ENCODE measurements around the gene BCAS4. TPM values are rescaled to one million over a fixed set of nuclear protein-coding genes. Genes with fewer than 3 reads are reported as not detected.

Gene BCAS4
- total RNA-seq, 2 experiments from 2014 or later: 6.3 to 6.6 TPM

- CTCF ChIA-PET: no interaction called here
- Mint-ChIP-seq H3K36me3 (ENCODE audit: low read depth) (no peaks in the 10 kb centered on the region), H3K4me1 (peaks cover 2% of the 10 kb centered on the region), H3K27me3 (no peaks in the 10 kb centered on the region), H3K9me3 (no peaks in the 10 kb centered on the region), H3K4me3 (no peak overlapping the region), H3K27ac (no peak overlapping the region)
- DNase-seq: no peak
- POLR2A ChIA-PET: no interaction called here
These were observed 64.3 kb downstream of the BCAS4 start for GRCh38 chr20:50859161-50859560.

DNA sequence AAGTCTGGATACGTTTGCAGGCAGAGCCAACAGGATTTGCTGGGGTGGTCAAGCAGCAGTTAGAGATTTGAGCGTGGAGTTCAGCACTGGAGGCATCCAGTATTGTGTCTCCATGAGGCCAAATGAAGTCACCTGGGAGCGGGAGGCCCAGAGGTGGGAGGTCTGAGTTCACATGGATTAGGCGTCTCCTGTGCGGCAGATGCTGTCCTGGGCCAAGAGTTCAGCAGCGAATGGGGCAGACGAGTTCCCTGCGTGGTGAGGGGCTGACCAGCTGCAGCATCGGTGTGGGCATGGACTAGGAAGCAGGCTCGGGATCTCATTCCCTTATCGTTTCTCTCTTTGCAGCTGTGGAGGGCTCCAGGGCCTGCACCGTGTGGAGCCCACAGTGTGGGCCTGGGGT is 66.2 kb downstream of the BCAS4 start:
- Mint-ChIP-seq H3K27ac (no peak overlapping the region), H3K36me3 (ENCODE audit: low read depth) (no peaks in the 10 kb centered on the region), H3K4me3 (no peak overlapping the region), H3K27me3 (no peaks in the 10 kb centered on the region), H3K9me3 (no peaks in the 10 kb centered on the region), H3K4me1 (no peaks in the 10 kb centered on the region)
- ChIA-PET POLR2A (no interaction called here), CTCF (interaction anchor here (1.6 kb wide), 1 partner anchor 68 kb away, joined by 3 read pairs; no protein-coding TSS in a partner anchor)
- DNase-seq: no peak

DNA sequence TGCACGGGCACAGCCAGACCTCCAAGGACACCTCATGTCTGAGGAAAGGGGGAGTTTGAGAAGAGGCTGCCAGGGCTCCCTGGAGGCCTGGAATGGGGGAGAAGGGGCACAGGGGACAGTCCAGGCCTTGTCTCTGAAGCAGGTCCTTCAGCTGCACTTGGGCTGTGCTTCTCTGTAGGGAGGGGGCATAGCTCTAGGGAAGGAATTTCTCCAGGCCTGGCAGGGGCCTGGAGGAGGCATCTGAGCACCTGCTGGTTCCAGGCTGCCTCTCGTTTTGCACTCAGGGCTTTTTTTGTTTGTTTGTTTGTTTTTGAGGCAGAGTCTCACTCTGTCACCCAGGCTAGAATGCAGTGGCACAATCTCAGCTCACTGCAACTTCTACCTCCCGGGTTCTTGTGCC is 67.7 kb downstream of the BCAS4 start:
- H3K4me3 Mint-ChIP-seq: no peak overlapping the region
- H3K27ac Mint-ChIP-seq: no peak overlapping the region
- no peaks in the 10 kb centered on the region for H3K9me3 Mint-ChIP-seq
- no peaks in the 10 kb centered on the region for H3K4me1 Mint-ChIP-seq
- no peaks in the 10 kb centered on the region for H3K36me3 Mint-ChIP-seq (ENCODE audit: low read depth)
- CTCF ChIA-PET: no interaction called here
- no peak for DNase-seq
- POLR2A ChIA-PET: no interaction called here
- H3K27me3 Mint-ChIP-seq: no peaks in the 10 kb centered on the region

- H3K27ac Mint-ChIP-seq: no peak overlapping the region
- no peaks in the 10 kb centered on the region for H3K27me3 Mint-ChIP-seq
- POLR2A ChIA-PET: no interaction called here
- H3K4me1 Mint-ChIP-seq: no peaks in the 10 kb centered on the region
- no peaks in the 10 kb centered on the region for H3K36me3 Mint-ChIP-seq (ENCODE audit: low read depth)
- no peak overlapping the region for H3K4me3 Mint-ChIP-seq
- CTCF ChIA-PET: interaction anchor here (2.2 kb wide), 1 partner anchor 64 kb away, joined by 5 read pairs; no protein-coding TSS in a partner anchor
- no peaks in the 10 kb centered on the region for H3K9me3 Mint-ChIP-seq
- DNase-seq: no peak
These were observed 70.3 kb downstream of the BCAS4 start for GRCh38 chr20:50865114-50865513.

- Mint-ChIP-seq H3K4me1 (no peaks in the 10 kb centered on the region), H3K27ac (no peak overlapping the region), H3K4me3 (no peak overlapping the region), H3K9me3 (no peaks in the 10 kb centered on the region), H3K27me3 (no peaks in the 10 kb centered on the region), H3K36me3 (ENCODE audit: low read depth) (no peaks in the 10 kb centered on the region)
- POLR2A ChIA-PET: no interaction called here
- CTCF ChIA-PET: interaction anchor here (2.2 kb wide), 1 partner anchor 64 kb away, joined by 5 read pairs; no protein-coding TSS in a partner anchor
- DNase-seq: no peak
These were observed 70.7 kb downstream of the BCAS4 start for GRCh38 chr20:50865591-50865990.

- Mint-ChIP-seq H3K27me3 (no peaks in the 10 kb centered on the region), H3K36me3 (ENCODE audit: low read depth) (no peaks in the 10 kb centered on the region), H3K27ac (no peak overlapping the region), H3K9me3 (no peaks in the 10 kb centered on the region), H3K4me3 (no peak overlapping the region), H3K4me1 (no peaks in the 10 kb centered on the region)
- CTCF ChIA-PET: interaction anchor here (0.8 to 2.2 kb wide), 2 partner anchors 47 to 63 kb away, joined by 3 to 5 read pairs; no protein-coding TSS in a partner anchor
- POLR2A ChIA-PET: no interaction called here
- no peak for DNase-seq
These were observed 71.3 kb downstream of the BCAS4 start for GRCh38 chr20:50866036-50866685.

DNA sequence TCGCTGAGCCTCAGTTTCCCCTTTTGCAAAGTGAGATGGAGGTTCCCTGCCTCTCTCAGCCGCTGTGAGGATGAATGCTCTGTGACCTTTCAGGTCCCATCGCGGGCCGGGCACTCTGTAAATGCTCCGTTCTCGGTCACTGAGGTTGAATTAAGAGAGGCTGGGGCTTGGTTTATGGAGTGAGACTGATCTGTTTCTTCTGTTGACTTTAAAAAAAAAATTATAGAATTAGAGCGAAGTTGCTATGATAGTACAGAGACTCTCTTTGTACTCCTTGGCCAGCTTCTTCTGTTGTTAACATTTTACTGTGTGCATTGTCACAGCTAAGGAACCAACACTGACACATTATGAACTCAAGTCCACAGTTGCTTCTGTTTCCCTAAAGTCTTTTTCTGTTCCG is 72.0 kb downstream of the BCAS4 start:
- Mint-ChIP-seq H3K36me3 (ENCODE audit: low read depth) (no peaks in the 10 kb centered on the region), H3K9me3 (no peaks in the 10 kb centered on the region), H3K27me3 (no peaks in the 10 kb centered on the region), H3K27ac (no peak overlapping the region), H3K4me1 (no peaks in the 10 kb centered on the region), H3K4me3 (no peak overlapping the region)
- ChIA-PET POLR2A (no interaction called here), CTCF (interaction anchor here (0.8 to 2.2 kb wide), 2 partner anchors 47 to 62 kb away, joined by 3 to 5 read pairs; no protein-coding TSS in a partner anchor)
- no peak for DNase-seq

DNA sequence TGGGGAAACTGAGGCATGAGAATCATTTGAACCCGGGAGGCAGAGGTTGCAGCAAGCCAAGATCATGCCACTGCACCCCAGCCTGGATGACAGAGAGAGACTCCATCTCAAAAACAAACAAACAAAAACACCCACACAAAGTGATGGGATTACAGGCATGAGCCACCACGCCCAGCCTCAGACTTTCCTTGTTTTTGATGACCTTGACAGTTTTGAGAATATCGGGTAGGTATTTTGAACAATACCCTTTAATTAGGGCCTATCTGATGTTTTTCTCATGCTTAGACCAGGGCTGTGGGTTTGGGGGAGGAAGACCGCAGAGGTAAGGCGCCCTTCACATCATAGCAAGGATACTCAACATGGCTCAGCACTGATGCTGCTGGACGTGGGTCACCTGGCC is 72.9 kb downstream of the BCAS4 start:
- Mint-ChIP-seq H3K4me3 (no peak overlapping the region), H3K9me3 (no peaks in the 10 kb centered on the region), H3K4me1 (no peaks in the 10 kb centered on the region), H3K27me3 (no peaks in the 10 kb centered on the region), H3K27ac (no peak overlapping the region), H3K36me3 (ENCODE audit: low read depth) (no peaks in the 10 kb centered on the region)
- ChIA-PET CTCF (no interaction called here), POLR2A (no interaction called here)
- no peak for DNase-seq

DNA sequence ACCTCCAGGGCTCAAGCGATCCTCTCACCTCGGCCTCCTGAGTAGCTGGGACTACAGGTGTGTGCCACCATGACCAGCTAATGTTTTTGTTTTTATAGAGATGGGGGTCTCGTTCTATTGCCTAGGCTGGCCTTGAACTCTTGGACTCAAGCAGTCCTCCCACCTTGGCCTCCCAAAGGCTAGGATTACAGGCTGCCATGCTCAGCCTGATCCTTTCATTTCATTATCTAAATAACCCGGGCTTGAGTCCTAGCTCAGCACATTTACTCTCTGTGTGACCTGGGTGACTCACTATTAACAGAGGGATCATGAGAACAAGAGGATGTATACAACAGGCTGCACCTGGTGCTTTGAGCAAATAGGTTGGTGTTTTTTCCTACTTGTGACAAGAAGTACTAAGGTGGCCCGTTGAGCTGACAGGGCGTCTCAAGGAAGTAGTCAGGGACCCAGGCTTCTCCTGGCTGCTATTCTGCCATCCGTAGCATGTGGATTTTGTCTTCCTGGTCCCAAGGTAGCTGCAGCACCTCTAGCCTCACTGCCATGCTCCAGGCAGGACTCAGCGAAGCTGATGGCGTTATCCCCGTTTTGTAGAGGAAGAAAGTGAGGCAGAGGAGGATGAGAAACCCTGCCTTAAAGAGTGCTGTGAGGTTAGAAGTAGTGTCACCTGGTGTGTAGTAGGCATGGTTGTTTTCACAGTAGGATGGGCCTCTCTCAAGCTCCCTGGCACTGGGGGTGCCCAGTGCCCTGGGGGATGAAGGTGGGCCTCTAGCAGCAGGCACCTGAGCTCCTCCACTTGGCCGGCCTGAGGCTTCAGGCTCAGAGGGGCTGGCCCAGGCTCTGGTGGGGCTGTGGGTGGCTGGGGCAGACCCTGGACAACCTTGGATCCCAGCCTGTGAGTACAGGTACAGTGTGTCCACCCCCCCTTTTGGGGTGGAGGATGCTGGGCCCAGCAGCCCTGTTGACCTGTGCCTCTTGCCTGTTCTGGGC is 73.9 kb downstream of the BCAS4 start:
- H3K36me3 Mint-ChIP-seq (ENCODE audit: low read depth): no peaks in the 10 kb centered on the region
- no peaks in the 10 kb centered on the region for H3K4me1 Mint-ChIP-seq
- no peak for DNase-seq
- no peak overlapping the region for H3K4me3 Mint-ChIP-seq
- ChIA-PET POLR2A (no interaction called here), CTCF (interaction anchor here (0.5 kb wide), 1 partner anchor 75 kb away, joined by 6 read pairs; no protein-coding TSS in a partner anchor)
- no peaks in the 10 kb centered on the region for H3K27me3 Mint-ChIP-seq
- no peak overlapping the region for H3K27ac Mint-ChIP-seq
- no peaks in the 10 kb centered on the region for H3K9me3 Mint-ChIP-seq

- ChIA-PET POLR2A (interaction anchor here (0.8 kb wide), 1 partner anchor 15 kb away, joined by 3 read pairs; no protein-coding TSS in a partner anchor), CTCF (interaction anchor here (0.7 kb wide), 1 partner anchor 120 kb away, joined by 3 read pairs; no protein-coding TSS in a partner anchor)
- H3K4me1 Mint-ChIP-seq: no peaks in the 10 kb centered on the region
- H3K36me3 Mint-ChIP-seq (ENCODE audit: low read depth): no peaks in the 10 kb centered on the region
- DNase-seq: no peak
- no peak overlapping the region for H3K27ac Mint-ChIP-seq
- no peak overlapping the region for H3K4me3 Mint-ChIP-seq
- H3K27me3 Mint-ChIP-seq: no peaks in the 10 kb centered on the region
- H3K9me3 Mint-ChIP-seq: no peaks in the 10 kb centered on the region
These were observed 75.8 kb downstream of the BCAS4 start for GRCh38 chr20:50870561-50871161.

DNA sequence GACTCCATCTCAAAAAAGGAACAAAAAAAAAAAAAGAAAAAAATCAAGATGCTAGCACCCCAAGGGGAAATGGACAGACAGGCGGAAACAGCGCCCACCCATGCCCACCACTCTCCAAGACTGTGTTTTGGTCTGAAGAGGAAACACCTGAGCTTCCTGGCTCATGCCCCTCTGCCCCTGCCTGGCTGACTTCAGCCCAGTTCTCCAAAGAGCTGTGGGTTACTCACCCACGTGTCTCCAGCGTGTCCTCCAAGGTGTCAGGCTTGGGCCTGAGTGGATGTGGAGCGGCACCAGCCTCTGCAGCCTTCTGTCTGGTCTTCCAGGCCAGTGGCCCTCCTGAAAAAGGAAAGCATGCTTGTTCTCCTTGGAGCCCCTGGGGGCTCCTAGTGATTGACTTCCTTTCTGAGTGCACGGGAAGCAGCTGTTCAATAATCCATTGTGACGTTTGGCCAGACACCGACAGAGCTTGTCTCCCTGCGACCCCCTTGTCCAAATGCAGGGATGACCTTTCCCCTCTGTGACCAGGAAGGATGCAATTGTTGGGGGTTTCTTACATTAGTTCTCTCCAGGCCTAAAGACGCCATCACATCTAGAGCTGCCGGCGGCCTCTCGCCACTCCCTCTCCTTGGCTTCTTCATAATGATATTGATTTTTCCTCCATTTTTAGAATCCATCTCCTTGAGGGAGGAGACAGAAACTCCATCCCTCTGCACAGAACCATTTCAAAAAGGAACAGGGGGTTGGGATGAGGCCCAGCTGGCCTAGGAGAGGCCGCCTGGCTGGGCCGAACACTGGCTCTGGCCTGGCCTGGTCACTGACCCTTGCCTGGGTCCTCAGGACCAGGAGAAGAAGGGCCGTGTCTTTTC is 77.9 kb downstream of the BCAS4 start:
- CTCF ChIA-PET: no interaction called here
- Mint-ChIP-seq H3K4me1 (no peaks in the 10 kb centered on the region), H3K4me3 (no peak overlapping the region), H3K9me3 (no peaks in the 10 kb centered on the region), H3K27me3 (no peaks in the 10 kb centered on the region), H3K36me3 (ENCODE audit: low read depth) (no peaks in the 10 kb centered on the region), H3K27ac (no peak overlapping the region)
- DNase-seq: no peak
- POLR2A ChIA-PET: no interaction called here

DNA sequence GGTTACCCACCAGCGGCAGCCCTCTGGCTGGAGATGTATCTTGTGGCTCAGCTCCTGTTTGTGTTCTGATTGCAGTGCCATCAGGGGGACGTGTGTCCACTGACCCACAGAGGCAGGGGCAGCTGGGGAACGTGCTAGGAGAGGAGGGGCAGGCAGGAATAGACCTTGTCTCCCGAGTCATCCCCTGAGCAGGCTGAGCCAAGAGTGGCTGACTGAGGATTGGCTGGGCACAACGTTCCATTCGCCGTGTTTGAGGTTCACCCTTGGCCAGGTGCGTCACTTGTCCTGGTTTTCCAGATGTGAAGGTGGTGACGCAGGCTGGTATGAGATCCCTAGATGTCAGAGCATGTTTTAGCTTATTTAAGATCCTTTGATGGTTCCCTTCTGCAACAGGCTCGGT is 78.7 kb downstream of the BCAS4 start:
- CTCF ChIA-PET: no interaction called here
- no peaks in the 10 kb centered on the region for H3K9me3 Mint-ChIP-seq
- H3K36me3 Mint-ChIP-seq (ENCODE audit: low read depth): no peaks in the 10 kb centered on the region
- no peak overlapping the region for H3K4me3 Mint-ChIP-seq
- H3K27ac Mint-ChIP-seq: no peak overlapping the region
- H3K4me1 Mint-ChIP-seq: no peaks in the 10 kb centered on the region
- no peaks in the 10 kb centered on the region for H3K27me3 Mint-ChIP-seq
- no peak for DNase-seq
- POLR2A ChIA-PET: interaction anchor here (1.4 kb wide), 1 partner anchor 14 kb away, joined by 3 read pairs; no protein-coding TSS in a partner anchor

Data from activated CD4-positive, alpha-beta memory T cell treated with anti-CD3 and anti-CD28 coated beads, Interleukin-2, amount 10 ng/mL, durations not matched to agents 7 days and 5 days (primary cell).